ENCODE measurements around the gene TTC3.

The TTC3 gene

DNA sequence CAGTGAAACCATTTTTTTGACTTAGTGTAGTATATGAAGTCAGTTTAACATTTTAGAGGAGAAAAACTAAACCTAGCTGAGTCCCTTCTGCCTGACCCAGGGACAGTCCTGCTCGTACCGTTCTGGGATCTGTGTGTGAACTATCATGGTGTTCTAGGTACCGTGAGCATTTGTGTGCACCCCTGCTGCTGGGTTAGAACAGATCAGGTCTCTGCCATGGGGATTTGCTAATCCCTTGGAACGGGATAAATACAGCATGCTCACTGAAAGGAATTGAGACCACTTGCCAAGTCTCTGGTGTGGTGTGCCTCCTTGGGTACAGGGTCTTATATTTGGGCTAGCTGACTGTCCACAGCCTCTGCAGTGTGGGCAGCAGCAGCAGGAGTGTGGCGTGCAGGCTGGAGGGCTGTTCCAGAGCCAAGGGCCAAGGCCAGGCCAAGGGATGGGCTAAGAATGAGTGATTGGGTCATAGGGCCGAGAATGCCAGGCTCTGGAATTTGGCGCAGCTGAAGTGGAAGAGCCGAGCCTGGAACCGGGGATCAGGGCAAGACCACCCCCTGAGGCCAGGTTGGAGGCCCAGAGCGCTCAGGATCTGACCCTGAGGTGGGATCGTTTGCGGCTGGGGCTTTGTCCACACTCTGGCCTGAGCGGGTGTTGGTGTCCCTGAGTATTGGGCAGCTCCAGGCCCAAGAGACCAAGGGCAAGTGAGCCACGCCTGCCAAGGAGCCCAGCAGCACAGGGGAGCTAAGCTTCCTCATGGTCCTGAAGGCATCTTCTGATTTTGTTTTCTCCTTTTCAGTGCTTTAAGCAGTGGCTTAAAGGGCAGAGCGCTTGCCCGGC lies 127.8 kb downstream of the TTC3 start:
- H3K4me3 ChIP-seq (ENCODE audit: insufficient read depth, low read depth, low read length) = no peak overlapping the region

DNA sequence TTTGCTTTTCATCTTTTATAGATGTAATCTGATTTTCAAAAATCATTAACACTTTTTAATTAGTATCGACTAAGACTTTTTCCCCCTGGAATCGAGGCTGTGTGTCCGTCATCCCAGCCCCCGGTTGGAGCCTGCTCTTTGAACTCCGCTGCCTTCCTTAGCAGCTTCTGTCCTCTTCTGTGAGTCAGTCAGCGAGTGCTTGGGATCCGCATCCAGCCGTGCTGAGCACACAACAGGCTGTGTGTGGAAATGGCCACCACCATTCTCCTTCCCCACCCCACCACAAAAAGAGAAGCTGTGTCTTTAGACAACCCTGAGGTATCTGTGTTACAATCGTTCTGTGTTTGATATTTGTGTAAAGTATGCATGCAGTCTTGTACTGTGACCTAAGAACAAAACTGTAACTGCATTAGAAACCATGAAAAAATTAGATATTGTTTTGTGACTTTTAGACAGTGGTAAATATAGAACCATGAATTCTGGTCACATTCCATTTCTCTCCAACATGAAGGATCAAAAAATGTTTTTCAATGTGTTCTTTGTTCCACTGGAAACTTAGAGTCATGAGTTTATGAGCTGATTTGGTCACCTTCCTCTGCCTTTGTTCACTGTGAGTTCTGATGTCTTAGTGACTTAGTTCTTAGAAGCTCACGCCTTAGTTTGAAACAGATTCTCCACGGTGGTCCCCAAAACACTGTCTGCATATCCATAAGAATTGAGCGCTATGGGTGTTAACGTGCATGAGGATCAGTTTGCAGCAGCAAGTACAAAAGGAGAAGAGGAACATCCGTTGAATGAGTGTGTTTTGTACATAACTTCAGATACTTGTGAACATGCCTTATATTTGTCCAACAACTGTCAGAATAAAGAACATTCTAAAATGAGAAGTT lies 129.4 kb downstream of the TTC3 start:
- Histone ChIP-seq H3K4me1 (ENCODE audit: control insufficient read depth, insufficient read depth, low read length) (no peaks in the 10 kb centered on the region), H3K4me3 (ENCODE audit: insufficient read depth, low read depth, low read length) (no peak overlapping the region), H3K36me3 (ENCODE audit: control insufficient read depth, insufficient read depth, low read length) (peaks cover 17% of the 10 kb centered on the region), H3K27me3 (ENCODE audit: control insufficient read depth, insufficient read depth, low read length, poor library complexity, severe bottlenecking) (no peaks in the 10 kb centered on the region), H3K27ac (ENCODE audit: insufficient read depth, low read depth, low read length, poor library complexity, severe bottlenecking) (no peak overlapping the region), H3K9me3 (ENCODE audit: control insufficient read depth, low read length) (no peaks in the 10 kb centered on the region)
- 75 to 81% methylated on average over 14 of the region's 14 CpGs for WGBS, 2 experiments

More for the DNA sequence above, 127.8 kb downstream of the TTC3 start:
- 95% methylated on average over 16 of the region's 16 CpGs for WGBS, 2 experiments
- Histone ChIP-seq H3K4me1 (ENCODE audit: control insufficient read depth, insufficient read depth, low read length) (no peaks in the 10 kb centered on the region), H3K36me3 (ENCODE audit: control insufficient read depth, insufficient read depth, low read length) (peaks cover 18% of the 10 kb centered on the region), H3K27me3 (ENCODE audit: control insufficient read depth, insufficient read depth, low read length, poor library complexity, severe bottlenecking) (no peaks in the 10 kb centered on the region), H3K27ac (ENCODE audit: insufficient read depth, low read depth, low read length, poor library complexity, severe bottlenecking) (no peak overlapping the region), H3K9me3 (ENCODE audit: control insufficient read depth, low read length) (no peaks in the 10 kb centered on the region)

DNA sequence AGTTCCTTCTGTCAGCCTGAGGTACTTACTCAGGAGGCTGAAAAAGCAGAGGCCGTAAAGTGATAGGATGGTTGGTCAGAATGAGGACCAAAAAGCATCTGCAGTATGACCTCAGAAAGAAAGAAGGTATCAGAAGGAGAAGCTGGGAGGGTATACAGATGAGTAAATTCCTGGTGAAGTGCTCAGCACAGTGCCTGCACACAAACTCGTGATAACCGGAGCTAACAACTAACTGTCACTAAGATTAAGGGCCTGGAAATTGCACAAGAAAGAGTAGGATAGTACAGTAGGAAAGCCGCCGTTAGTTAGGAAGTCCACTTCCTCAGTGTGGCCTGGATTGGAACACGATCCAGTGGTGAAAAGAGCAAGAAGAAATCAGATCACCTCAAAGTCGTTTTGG lies 131.5 kb downstream of the TTC3 start:
- no peaks in the 10 kb centered on the region for H3K9me3 ChIP-seq (ENCODE audit: control insufficient read depth, low read length)
- H3K4me1 ChIP-seq (ENCODE audit: control insufficient read depth, insufficient read depth, low read length) = no peaks in the 10 kb centered on the region
- H3K27me3 ChIP-seq (ENCODE audit: control insufficient read depth, insufficient read depth, low read length, poor library complexity, severe bottlenecking) = no peaks in the 10 kb centered on the region
- no peak overlapping the region for H3K4me3 ChIP-seq (ENCODE audit: insufficient read depth, low read depth, low read length)
- H3K27ac ChIP-seq (ENCODE audit: insufficient read depth, low read depth, low read length, poor library complexity, severe bottlenecking) = no peak overlapping the region
- peaks cover 8% of the 10 kb centered on the region for H3K36me3 ChIP-seq (ENCODE audit: control insufficient read depth, insufficient read depth, low read length)
- 95 to 96% methylated on average over 7 of the region's 7 CpGs for WGBS, 2 experiments

DNA sequence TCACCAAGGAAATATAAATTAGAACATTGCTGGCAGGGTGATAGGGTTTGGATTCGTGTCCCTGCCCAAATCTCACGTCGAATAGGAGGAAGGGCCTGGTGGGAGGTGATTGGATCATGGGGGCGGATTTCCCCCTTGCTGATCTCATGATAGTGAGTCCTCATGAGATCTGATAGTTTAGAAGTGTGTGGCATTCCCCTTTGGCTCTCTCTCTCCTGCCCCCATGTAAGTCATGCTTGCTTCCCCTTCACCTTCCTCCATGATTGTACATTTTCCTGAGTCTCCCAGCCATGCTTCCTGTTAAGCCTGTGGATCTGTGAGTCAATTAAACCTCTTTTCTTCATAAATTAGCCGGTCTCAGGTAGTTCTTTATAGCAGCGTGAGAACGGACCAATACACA lies 133.4 kb downstream of the TTC3 start:
- Histone ChIP-seq H3K4me1 (ENCODE audit: control insufficient read depth, insufficient read depth, low read length) (no peaks in the 10 kb centered on the region), H3K36me3 (ENCODE audit: control insufficient read depth, insufficient read depth, low read length) (no peaks in the 10 kb centered on the region), H3K27ac (ENCODE audit: insufficient read depth, low read depth, low read length, poor library complexity, severe bottlenecking) (no peak overlapping the region), H3K9me3 (ENCODE audit: control insufficient read depth, low read length) (no peaks in the 10 kb centered on the region), H3K27me3 (ENCODE audit: control insufficient read depth, insufficient read depth, low read length, poor library complexity, severe bottlenecking) (no peaks in the 10 kb centered on the region), H3K4me3 (ENCODE audit: insufficient read depth, low read depth, low read length) (no peak overlapping the region)
- WGBS, 2 experiments = 95% methylated on average over 7 of the region's 7 CpGs

GRCh38 chr21:37207441-37208009 lies 134.5 kb downstream of the TTC3 start:
- no peaks in the 10 kb centered on the region for H3K9me3 ChIP-seq (ENCODE audit: control insufficient read depth, low read length)
- no peak overlapping the region for H3K4me3 ChIP-seq (ENCODE audit: insufficient read depth, low read depth, low read length)
- 86 to 89% methylated on average over 6 of the region's 6 CpGs for WGBS, 2 experiments
- H3K27ac ChIP-seq (ENCODE audit: insufficient read depth, low read depth, low read length, poor library complexity, severe bottlenecking) = no peak overlapping the region
- H3K4me1 ChIP-seq (ENCODE audit: control insufficient read depth, insufficient read depth, low read length) = no peaks in the 10 kb centered on the region
- H3K27me3 ChIP-seq (ENCODE audit: control insufficient read depth, insufficient read depth, low read length, poor library complexity, severe bottlenecking) = no peaks in the 10 kb centered on the region
- H3K36me3 ChIP-seq (ENCODE audit: control insufficient read depth, insufficient read depth, low read length) = no peaks in the 10 kb centered on the region

- no peak overlapping the region for H3K4me3 ChIP-seq (ENCODE audit: insufficient read depth, low read depth, low read length)
- H3K9me3 ChIP-seq (ENCODE audit: control insufficient read depth, low read length) = no peaks in the 10 kb centered on the region
- no peaks in the 10 kb centered on the region for H3K27me3 ChIP-seq (ENCODE audit: control insufficient read depth, insufficient read depth, low read length, poor library complexity, severe bottlenecking)
- no peaks in the 10 kb centered on the region for H3K36me3 ChIP-seq (ENCODE audit: control insufficient read depth, insufficient read depth, low read length)
- no peak overlapping the region for H3K27ac ChIP-seq (ENCODE audit: insufficient read depth, low read depth, low read length, poor library complexity, severe bottlenecking)
- WGBS, 2 experiments = 81 to 83% methylated on average over 15 of the region's 15 CpGs
- no peaks in the 10 kb centered on the region for H3K4me1 ChIP-seq (ENCODE audit: control insufficient read depth, insufficient read depth, low read length)
Observed at GRCh38 chr21:37208056-37208721, 135.1 kb downstream of the TTC3 start.

DNA sequence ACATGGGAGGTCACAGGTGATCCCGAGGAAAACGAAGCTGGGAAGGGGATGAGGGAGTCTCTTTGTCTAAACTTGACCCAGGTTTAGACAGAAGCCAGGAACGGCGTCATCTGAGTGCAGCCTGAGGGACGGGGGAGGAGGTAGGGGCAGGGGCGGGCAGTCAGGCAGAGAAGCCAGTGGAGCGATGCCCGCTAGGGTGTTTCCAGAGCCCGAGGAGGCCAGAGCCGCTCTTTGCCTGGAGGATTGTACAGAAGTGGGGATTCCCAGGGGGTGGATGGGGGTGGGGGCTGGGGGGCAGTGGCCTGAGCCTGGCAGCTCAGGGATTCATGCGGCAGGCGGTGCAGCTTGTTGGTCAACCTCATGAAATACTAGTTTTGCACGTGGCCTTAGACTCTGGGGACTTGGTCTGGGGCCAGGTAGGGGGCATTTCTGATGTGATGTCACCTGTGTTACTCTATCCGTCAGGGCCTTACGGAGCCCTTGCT lies 135.7 kb downstream of the TTC3 start:
- no peak overlapping the region for H3K4me3 ChIP-seq (ENCODE audit: insufficient read depth, low read depth, low read length)
- WGBS, 2 experiments = 93% methylated on average over 15 of the region's 15 CpGs

GRCh38 chr21:37210130-37210529 lies 137.1 kb downstream of the TTC3 start:
- H3K4me3 ChIP-seq (ENCODE audit: insufficient read depth, low read depth, low read length) = no peak overlapping the region
- H3K36me3 ChIP-seq (ENCODE audit: control insufficient read depth, insufficient read depth, low read length) = no peaks in the 10 kb centered on the region
- 95 to 96% methylated on average over 7 of the region's 7 CpGs for WGBS, 2 experiments
- H3K4me1 ChIP-seq (ENCODE audit: control insufficient read depth, insufficient read depth, low read length) = no peaks in the 10 kb centered on the region
- no peaks in the 10 kb centered on the region for H3K9me3 ChIP-seq (ENCODE audit: control insufficient read depth, low read length)
- no peak overlapping the region for H3K27ac ChIP-seq (ENCODE audit: insufficient read depth, low read depth, low read length, poor library complexity, severe bottlenecking)
- H3K27me3 ChIP-seq (ENCODE audit: control insufficient read depth, insufficient read depth, low read length, poor library complexity, severe bottlenecking) = no peaks in the 10 kb centered on the region

More for the DNA sequence above, 135.7 kb downstream of the TTC3 start:
- Histone ChIP-seq H3K27ac (ENCODE audit: insufficient read depth, low read depth, low read length, poor library complexity, severe bottlenecking) (no peak overlapping the region), H3K9me3 (ENCODE audit: control insufficient read depth, low read length) (no peaks in the 10 kb centered on the region), H3K27me3 (ENCODE audit: control insufficient read depth, insufficient read depth, low read length, poor library complexity, severe bottlenecking) (no peaks in the 10 kb centered on the region), H3K36me3 (ENCODE audit: control insufficient read depth, insufficient read depth, low read length) (no peaks in the 10 kb centered on the region), H3K4me1 (ENCODE audit: control insufficient read depth, insufficient read depth, low read length) (no peaks in the 10 kb centered on the region)

GRCh38 chr21:37210799-37211198 lies 137.7 kb downstream of the TTC3 start:
- no peak overlapping the region for H3K4me3 ChIP-seq (ENCODE audit: insufficient read depth, low read depth, low read length)
- H3K9me3 ChIP-seq (ENCODE audit: control insufficient read depth, low read length) = no peaks in the 10 kb centered on the region
- no peaks in the 10 kb centered on the region for H3K36me3 ChIP-seq (ENCODE audit: control insufficient read depth, insufficient read depth, low read length)
- 100% methylated on average over 1 of the region's 1 CpG; no CpG with 5 or more reads in 1 of the 2 experiments for WGBS, 2 experiments
- H3K27me3 ChIP-seq (ENCODE audit: control insufficient read depth, insufficient read depth, low read length, poor library complexity, severe bottlenecking) = no peaks in the 10 kb centered on the region
- no peak overlapping the region for H3K27ac ChIP-seq (ENCODE audit: insufficient read depth, low read depth, low read length, poor library complexity, severe bottlenecking)
- no peaks in the 10 kb centered on the region for H3K4me1 ChIP-seq (ENCODE audit: control insufficient read depth, insufficient read depth, low read length)

Measured in ectodermal cell (in vitro differentiated cells).